Nephron (organoid): ENCODE measurements around the gene SUPT3H.

Source experiments
- H3K27ac Mint-ChIP-seq, 3 experiments: 2 replicates each; pipeline ENCODE4 v1.8.0; 2020; ENCODE audit warnings: mixed read lengths in 3 of 3, mild to moderate bottlenecking in 2 of 3, moderate library complexity in 1 of 3
- H3K27me3 Mint-ChIP-seq: 2 replicates; pipeline ENCODE4 v1.8.0; 2021; ENCODE audit warnings: low read depth, mild to moderate bottlenecking, moderate library complexity, mixed read lengths
- H3K36me3 Mint-ChIP-seq: 2 replicates; pipeline ENCODE4 v1.8.0; 2020; ENCODE audit warnings: low read depth, mixed read lengths
- H3K4me1 Mint-ChIP-seq: 2 replicates; pipeline ENCODE4 v1.8.0; 2020; ENCODE audit warnings: mixed read lengths
- H3K4me3 Mint-ChIP-seq, 3 experiments: 2 replicates each; pipeline ENCODE4 v1.8.0; 2020; ENCODE audit warnings: mild to moderate bottlenecking in 3 of 3, mixed read lengths in 3 of 3, moderate library complexity in 2 of 3
- H3K9me3 Mint-ChIP-seq: 2 replicates; pipeline ENCODE4 v1.8.0; 2020; ENCODE audit warnings: mixed read lengths
- CTCF ChIP-seq, 3 experiments: fragments of 200-600 bp; sonication (generic); IDR thresholded peaks; one replicate each; pipeline ENCODE4 v1.5.0; 2021; ENCODE audit warnings: antibody characterized with exemption in 3 of 3; ENCODE audit not compliant: unreplicated experiment in 3 of 3

The SUPT3H gene

GRCh38 chr6:45084257-45084656, 293.5 kb downstream of the SUPT3H start:
- Mint-ChIP-seq H3K27ac (no peak overlapping the region), H3K4me1 (no peaks in the 10 kb centered on the region), H3K27me3 (no peaks in the 10 kb centered on the region), H3K4me3 (no peak overlapping the region), H3K9me3 (peaks cover 20% of the 10 kb centered on the region), H3K36me3 (peaks cover 7% of the 10 kb centered on the region)
- no peak for TF ChIP-seq CTCF (IDR thresholded peaks at IDR 0.05; ENCODE audit: unreplicated experiment in 3 of 3)

- Mint-ChIP-seq H3K9me3 (peaks cover 27% of the 10 kb centered on the region), H3K27me3 (no peaks in the 10 kb centered on the region), H3K4me3 (no peak overlapping the region), H3K27ac (no peak overlapping the region), H3K4me1 (no peaks in the 10 kb centered on the region), H3K36me3 (peaks cover 21% of the 10 kb centered on the region)
- no peak for TF ChIP-seq CTCF (IDR thresholded peaks at IDR 0.05; ENCODE audit: unreplicated experiment in 3 of 3)
Observed at GRCh38 chr6:45082091-45082490, 295.6 kb downstream of the SUPT3H start.

GRCh38 chr6:45081634-45082033, 296.1 kb downstream of the SUPT3H start:
- Mint-ChIP-seq H3K4me3 (no peak overlapping the region), H3K36me3 (peaks cover 21% of the 10 kb centered on the region), H3K9me3 (peaks cover 30% of the 10 kb centered on the region), H3K27me3 (no peaks in the 10 kb centered on the region), H3K27ac (no peak overlapping the region), H3K4me1 (no peaks in the 10 kb centered on the region)
- TF ChIP-seq CTCF (IDR thresholded peaks at IDR 0.05; ENCODE audit: unreplicated experiment in 3 of 3) = no peak

DNA sequence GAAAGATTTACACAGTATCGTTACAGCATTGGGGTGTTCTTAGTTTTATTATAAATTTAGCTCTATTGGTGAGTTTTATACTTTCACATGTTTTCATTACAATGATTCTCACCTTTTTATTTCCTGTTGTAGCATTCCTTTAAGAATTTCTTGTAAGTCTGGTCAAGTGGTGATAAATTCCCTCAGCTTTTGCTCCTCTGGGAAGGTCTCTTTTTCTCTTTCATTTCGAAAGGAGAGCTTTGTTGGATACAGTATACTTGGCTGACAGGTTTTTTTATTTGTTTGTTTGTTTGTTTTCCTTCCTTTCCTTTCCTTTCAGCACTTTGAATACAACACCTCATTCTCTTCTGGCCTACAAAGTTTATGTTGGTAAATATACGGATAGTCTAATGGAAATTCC, 299.3 kb downstream of the SUPT3H start:
- H3K27me3 Mint-ChIP-seq = no peaks in the 10 kb centered on the region

GRCh38 chr6:45076217-45076930, 301.4 kb downstream of the SUPT3H start:
- no peaks in the 10 kb centered on the region for H3K4me1 Mint-ChIP-seq
- H3K27me3 Mint-ChIP-seq = no peaks in the 10 kb centered on the region
- H3K9me3 Mint-ChIP-seq = peaks cover 25% of the 10 kb centered on the region
- TF ChIP-seq CTCF (IDR thresholded peaks at IDR 0.05; ENCODE audit: unreplicated experiment in 3 of 3) = no peak
- H3K4me3 Mint-ChIP-seq = no peak overlapping the region
- peaks cover 21% of the 10 kb centered on the region for H3K36me3 Mint-ChIP-seq
- H3K27ac Mint-ChIP-seq = no peak overlapping the region

More for the DNA sequence above, 299.3 kb downstream of the SUPT3H start:
- H3K9me3 Mint-ChIP-seq = peaks cover 26% of the 10 kb centered on the region
- H3K4me3 Mint-ChIP-seq = no peak overlapping the region
- no peak for TF ChIP-seq CTCF (IDR thresholded peaks at IDR 0.05; ENCODE audit: unreplicated experiment in 3 of 3)
- H3K4me1 Mint-ChIP-seq = no peaks in the 10 kb centered on the region
- peaks cover 21% of the 10 kb centered on the region for H3K36me3 Mint-ChIP-seq
- H3K27ac Mint-ChIP-seq = no peak overlapping the region

DNA sequence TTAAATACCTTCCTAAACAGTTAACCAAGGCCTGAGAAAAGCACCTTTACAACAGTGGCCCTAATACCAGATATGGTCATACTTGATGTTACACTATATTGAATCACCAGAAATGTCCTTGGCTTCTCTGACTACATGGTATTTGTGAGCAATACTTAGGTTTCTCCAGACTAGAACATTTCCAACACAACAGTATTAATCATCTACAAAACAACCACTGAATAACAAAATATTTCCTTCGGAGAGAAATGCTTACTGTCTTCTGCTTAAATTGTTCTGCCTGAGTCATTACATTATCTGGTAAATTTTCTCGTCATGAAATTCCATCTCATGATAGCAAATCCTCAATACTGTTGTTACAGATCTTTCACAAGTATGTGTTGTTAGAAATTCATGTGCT, 302.5 kb downstream of the SUPT3H start:
- H3K27me3 Mint-ChIP-seq = no peaks in the 10 kb centered on the region
- no peak overlapping the region for H3K27ac Mint-ChIP-seq
- no peaks in the 10 kb centered on the region for H3K4me1 Mint-ChIP-seq
- no peak overlapping the region for H3K4me3 Mint-ChIP-seq
- TF ChIP-seq CTCF (IDR thresholded peaks at IDR 0.05; ENCODE audit: unreplicated experiment in 3 of 3) = no peak
- peaks cover 18% of the 10 kb centered on the region for H3K9me3 Mint-ChIP-seq
- peaks cover 21% of the 10 kb centered on the region for H3K36me3 Mint-ChIP-seq
